Measurements from ENCODE around the gene PSMB7. TPM values are rescaled to one million over a fixed set of nuclear protein-coding genes. Genes with fewer than 3 reads are reported as not detected.

Gene PSMB7
- total RNA-seq, 6 experiments from 2014 or later = 220 to 267 (median 263) TPM

DNA sequence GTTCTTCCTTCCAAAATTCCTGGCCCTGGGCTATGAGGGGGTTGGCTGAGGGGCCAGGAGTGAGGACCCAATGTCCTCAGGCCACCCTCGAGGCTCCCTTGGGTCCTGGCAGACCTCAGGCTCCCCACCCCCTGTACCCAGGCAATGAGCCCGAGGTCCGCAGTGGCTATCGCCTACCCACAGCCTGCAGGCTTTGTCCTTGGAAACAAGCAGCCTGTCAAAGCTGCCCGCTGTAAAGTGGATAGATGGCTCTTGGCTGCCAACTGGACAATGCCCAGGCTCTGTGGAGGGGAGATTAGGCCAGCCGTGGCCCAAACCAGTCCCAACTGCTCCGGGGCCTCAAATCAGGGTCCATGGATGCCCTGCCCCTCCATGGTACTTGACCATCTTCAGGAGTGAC lies 32.8 kb upstream of the PSMB7 start:
- DNase-seq = no peak
- Mint-ChIP-seq H3K27ac (no peak overlapping the region), H3K36me3 (ENCODE audit: low read depth) (no peaks in the 10 kb centered on the region), H3K4me3 (no peak overlapping the region), H3K27me3 (ENCODE audit: insufficient read depth) (peaks cover 17% of the 10 kb centered on the region), H3K9me3 (no peaks in the 10 kb centered on the region), H3K4me1 (ENCODE audit: low read depth) (no peaks in the 10 kb centered on the region)
- TF ChIP-seq, protein P1, sequence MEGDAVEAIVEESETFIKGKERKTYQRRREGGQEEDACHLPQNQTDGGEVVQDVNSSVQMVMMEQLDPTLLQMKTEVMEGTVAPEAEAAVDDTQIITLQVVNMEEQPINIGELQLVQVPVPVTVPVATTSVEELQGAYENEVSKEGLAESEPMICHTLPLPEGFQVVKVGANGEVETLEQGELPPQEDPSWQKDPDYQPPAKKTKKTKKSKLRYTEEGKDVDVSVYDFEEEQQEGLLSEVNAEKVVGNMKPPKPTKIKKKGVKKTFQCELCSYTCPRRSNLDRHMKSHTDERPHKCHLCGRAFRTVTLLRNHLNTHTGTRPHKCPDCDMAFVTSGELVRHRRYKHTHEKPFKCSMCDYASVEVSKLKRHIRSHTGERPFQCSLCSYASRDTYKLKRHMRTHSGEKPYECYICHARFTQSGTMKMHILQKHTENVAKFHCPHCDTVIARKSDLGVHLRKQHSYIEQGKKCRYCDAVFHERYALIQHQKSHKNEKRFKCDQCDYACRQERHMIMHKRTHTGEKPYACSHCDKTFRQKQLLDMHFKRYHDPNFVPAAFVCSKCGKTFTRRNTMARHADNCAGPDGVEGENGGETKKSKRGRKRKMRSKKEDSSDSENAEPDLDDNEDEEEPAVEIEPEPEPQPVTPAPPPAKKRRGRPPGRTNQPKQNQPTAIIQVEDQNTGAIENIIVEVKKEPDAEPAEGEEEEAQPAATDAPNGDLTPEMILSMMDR (IDR thresholded peaks at IDR 0.05) = no peak

DNA sequence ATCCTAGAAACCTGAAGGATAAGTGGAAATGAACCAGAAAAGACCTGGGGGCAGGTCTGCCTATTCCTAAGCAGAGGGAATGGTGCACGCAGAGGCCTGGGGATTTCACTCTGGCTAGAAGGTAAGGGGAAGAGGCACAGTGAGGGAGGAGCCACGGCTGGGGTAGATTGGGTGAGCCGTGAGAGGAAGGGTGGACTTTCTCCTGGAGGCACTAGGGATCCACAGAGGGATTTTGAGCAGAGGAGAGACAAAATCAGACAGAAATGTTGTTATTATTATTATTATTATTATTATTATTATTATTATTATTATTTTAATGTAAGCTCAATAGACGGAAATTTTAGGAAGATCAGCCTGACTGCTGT lies 32.0 kb upstream of the PSMB7 start:
- no peak for DNase-seq
- H3K4me1 Mint-ChIP-seq (ENCODE audit: low read depth) = no peaks in the 10 kb centered on the region

DNA sequence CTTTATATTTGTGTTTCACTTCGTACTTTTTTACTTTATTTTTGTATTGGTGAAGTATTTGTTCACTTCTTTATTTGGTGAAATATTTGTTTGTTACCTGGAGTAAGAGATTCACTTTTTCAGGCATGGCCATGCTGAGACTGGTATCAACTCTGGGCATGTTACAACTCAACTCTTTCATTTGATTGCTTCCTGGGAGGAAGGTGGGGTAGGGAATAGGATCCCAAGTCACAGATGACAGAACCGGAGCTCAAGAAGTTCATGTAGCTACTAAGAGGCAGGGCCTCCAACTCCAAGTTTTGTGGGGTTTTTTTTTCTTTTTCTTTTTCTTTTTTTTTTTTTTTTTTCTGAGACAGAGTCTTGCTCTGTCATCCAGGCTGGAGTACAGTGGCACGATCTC lies 28.9 kb upstream of the PSMB7 start:
- Mint-ChIP-seq H3K4me3 (no peak overlapping the region), H3K27me3 (ENCODE audit: insufficient read depth) (peaks cover 30% of the 10 kb centered on the region), H3K27ac (no peak overlapping the region), H3K9me3 (peaks cover 7% of the 10 kb centered on the region), H3K36me3 (ENCODE audit: low read depth) (no peaks in the 10 kb centered on the region; the same call in 1 of the 2 replicates), H3K4me1 (ENCODE audit: low read depth) (no peaks in the 10 kb centered on the region)
- TF ChIP-seq, protein P1 (IDR thresholded peaks at IDR 0.05) = no peak
- DNase-seq = no peak

More for the DNA sequence above, 32.0 kb upstream of the PSMB7 start:
- TF ChIP-seq, protein P1 (IDR thresholded peaks at IDR 0.05) = no peak
- Mint-ChIP-seq H3K27ac (no peak overlapping the region), H3K36me3 (ENCODE audit: low read depth) (no peaks in the 10 kb centered on the region), H3K9me3 (peaks cover 2% of the 10 kb centered on the region; the same call in 1 of the 2 replicates), H3K4me3 (no peak overlapping the region), H3K27me3 (ENCODE audit: insufficient read depth) (peaks cover 17% of the 10 kb centered on the region)

DNA sequence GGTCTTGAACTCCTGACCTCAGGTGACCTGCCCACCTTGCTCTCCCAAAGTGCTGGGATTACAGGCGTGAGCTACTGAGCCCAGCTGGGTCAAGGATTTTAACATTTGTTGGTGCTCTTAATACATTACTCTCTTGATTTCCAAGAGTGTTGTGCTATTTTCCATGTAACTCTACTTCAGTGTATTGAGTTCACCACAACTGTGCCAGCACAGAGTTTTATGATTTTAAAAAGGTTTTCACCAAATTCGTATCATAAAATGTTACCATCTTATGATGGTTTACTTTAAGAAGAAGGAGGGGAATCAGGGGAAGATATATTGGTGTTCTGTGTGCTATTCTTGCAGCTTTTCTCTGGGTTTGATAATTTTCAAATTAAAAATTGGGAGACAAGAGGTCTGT lies 28.4 kb upstream of the PSMB7 start:
- peaks cover 30% of the 10 kb centered on the region for H3K27me3 Mint-ChIP-seq (ENCODE audit: insufficient read depth)
- TF ChIP-seq, protein P1 (IDR thresholded peaks at IDR 0.05) = no peak
- H3K4me3 Mint-ChIP-seq = no peak overlapping the region
- no peaks in the 10 kb centered on the region for H3K4me1 Mint-ChIP-seq (ENCODE audit: low read depth)
- no peaks in the 10 kb centered on the region; the same call in 1 of the 2 replicates for H3K36me3 Mint-ChIP-seq (ENCODE audit: low read depth)
- DNase-seq = no peak
- no peak overlapping the region for H3K27ac Mint-ChIP-seq
- H3K9me3 Mint-ChIP-seq = peaks cover 7% of the 10 kb centered on the region

DNA sequence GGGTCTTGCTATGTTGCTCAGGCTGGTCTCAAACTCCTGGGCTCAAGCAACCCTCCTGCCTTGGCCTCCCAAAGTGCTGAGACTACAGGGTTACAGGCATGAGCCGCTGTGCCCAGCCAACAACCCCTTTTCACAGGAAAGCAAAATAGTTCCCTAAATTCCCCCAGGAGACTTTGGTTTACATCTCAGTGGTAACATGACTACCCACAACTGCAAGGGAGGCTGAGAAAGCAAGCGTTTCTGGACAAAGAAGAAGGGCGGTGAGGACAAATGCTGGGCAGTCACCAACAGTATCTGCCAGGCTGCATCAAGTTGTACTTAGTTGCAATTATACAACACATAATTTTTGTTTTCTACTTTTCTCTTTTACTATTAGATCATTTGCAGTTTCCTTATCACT lies 27.6 kb upstream of the PSMB7 start:
- Mint-ChIP-seq H3K4me1 (ENCODE audit: low read depth) (no peaks in the 10 kb centered on the region), H3K4me3 (no peak overlapping the region), H3K9me3 (peaks cover 7% of the 10 kb centered on the region), H3K27ac (no peak overlapping the region), H3K27me3 (ENCODE audit: insufficient read depth) (peaks cover 30% of the 10 kb centered on the region), H3K36me3 (ENCODE audit: low read depth) (no peaks in the 10 kb centered on the region; the same call in 1 of the 2 replicates)
- TF ChIP-seq, protein P1 (IDR thresholded peaks at IDR 0.05) = no peak
- DNase-seq = no peak

DNA sequence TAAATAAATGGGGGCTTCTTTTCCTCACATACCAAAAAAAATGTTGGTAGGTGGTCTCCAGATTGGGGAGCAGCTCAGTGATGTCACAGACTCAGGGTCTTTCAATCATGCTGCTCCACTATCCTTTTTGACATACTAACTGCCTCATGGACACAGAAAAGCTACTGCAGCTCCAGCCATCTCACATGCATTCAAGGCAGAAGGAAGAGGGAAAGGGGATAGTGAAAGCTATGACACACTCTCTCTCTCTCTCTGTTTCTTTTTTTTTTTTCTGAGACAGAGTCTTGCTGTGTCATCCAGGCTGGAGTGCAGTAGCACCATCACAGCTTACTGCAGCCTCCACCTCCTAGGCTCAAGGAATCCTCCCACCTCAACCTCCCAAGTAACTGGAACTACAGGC lies 27.1 kb upstream of the PSMB7 start:
- Mint-ChIP-seq H3K27me3 (ENCODE audit: insufficient read depth) (peaks cover 28% of the 10 kb centered on the region), H3K9me3 (peaks cover 7% of the 10 kb centered on the region), H3K36me3 (ENCODE audit: low read depth) (no peaks in the 10 kb centered on the region; the same call in 1 of the 2 replicates), H3K4me3 (no peak overlapping the region), H3K27ac (no peak overlapping the region), H3K4me1 (ENCODE audit: low read depth) (no peaks in the 10 kb centered on the region)
- TF ChIP-seq, protein P1 (IDR thresholded peaks at IDR 0.05) = no peak
- no peak for DNase-seq
